Stimulated activated CD8-positive, alpha-beta memory T cell treated with anti-CD3 and anti-CD28 coated beads, Interleukin-12 subunit alpha, Interleukin-12 subunit beta, amount 100 ng/mL, for 1 hour (primary cell): Measurements from ENCODE around the gene WDR59.
"Not testable (repeated sequence)": the region's sequence is repeated elsewhere in the genome, so short reads cannot be mapped to it uniquely, and the experiment has no call there.

ENCODE experiments used
- DNase-seq: peaks from one replicate; pipeline ENCODE4 v3.0.0-alpha.2; 2020; ENCODE audit warnings: low read depth

The WDR59 gene

GRCh38 chr16:74984529-74985296 is at the start of gene WDR59:
Gene WDR59, minus strand, starts transcription at chr16:74985123. Its CDS starts 106 bp downstream, at chr16:74985017.
- peak; percentile 97 for DNase-seq

- DNase-seq, result no peak
Measured at GRCh38 chr16:75032655-75033054, 47.7 kb upstream of the WDR59 start.

GRCh38 chr16:75029854-75030253 is 44.9 kb upstream of the WDR59 start:
- DNase-seq, result no peak

- no peak for DNase-seq
Measured at GRCh38 chr16:75028544-75029135, 43.7 kb upstream of the WDR59 start.

GRCh38 chr16:75027520-75028300 is 42.8 kb upstream of the WDR59 start:
- no peak for DNase-seq

GRCh38 chr16:75026892-75027391 is 42.0 kb upstream of the WDR59 start:
- no peak for DNase-seq

GRCh38 chr16:75026239-75026891 is 41.4 kb upstream of the WDR59 start:
- DNase-seq, result not testable (repeated sequence)

- no peak for DNase-seq
Measured at GRCh38 chr16:75025761-75026160, 40.8 kb upstream of the WDR59 start.

- DNase-seq, result no peak
Measured at GRCh38 chr16:75024594-75024993, 39.7 kb upstream of the WDR59 start.

- no peak for DNase-seq
Measured at GRCh38 chr16:75024182-75024581, 39.3 kb upstream of the WDR59 start.

- no peak for DNase-seq
Measured at GRCh38 chr16:75023009-75023408, 38.1 kb upstream of the WDR59 start.

GRCh38 chr16:75022567-75022966 is 37.6 kb upstream of the WDR59 start:
- DNase-seq, result no peak

GRCh38 chr16:75021410-75021809 is 36.5 kb upstream of the WDR59 start:
- DNase-seq, result no peak

- DNase-seq, result no peak
Measured at GRCh38 chr16:75019586-75019985, 34.7 kb upstream of the WDR59 start.

- DNase-seq, result no peak
Measured at GRCh38 chr16:75019007-75019406, 34.1 kb upstream of the WDR59 start.

- no peak for DNase-seq
Measured at GRCh38 chr16:75017670-75018525, 33.0 kb upstream of the WDR59 start.

GRCh38 chr16:75016451-75017081 is 31.6 kb upstream of the WDR59 start:
- DNase-seq, result not testable (repeated sequence)

- no peak for DNase-seq
Measured at GRCh38 chr16:75014318-75014717, 29.4 kb upstream of the WDR59 start.

GRCh38 chr16:75013123-75013522 is 28.2 kb upstream of the WDR59 start:
- DNase-seq, result not testable (repeated sequence)

GRCh38 chr16:75012380-75013081 is 27.6 kb upstream of the WDR59 start:
- DNase-seq, result no peak
